Prostate gland (tissue), 2 donors: Measurements from ENCODE around the gene GNPDA1.

ENCODE experiments used
- CTCF ChIP-seq, 4 experiments: fragments of 200-600 bp in 2 of 4; fragments of 450-650 bp in 2 of 4; sonication (generic) in 2 of 4; IDR thresholded peaks; 1 replicate in 3 of 4; 2 replicates in 1 of 4; pipeline ENCODE4 v1.5.1; 2016 to 2019; ENCODE audit warnings: antibody characterized with exemption in 4 of 4, mild to moderate bottlenecking in 2 of 4, moderate library complexity in 2 of 4
- POLR2A ChIP-seq: fragments of 450-650 bp; IDR thresholded peaks from one replicate; pipeline ENCODE4 v1.6.1; 2016; ENCODE audit warnings: antibody characterized with exemption, mild to moderate bottlenecking

- TF ChIP-seq POLR2A (no peak), CTCF (IDR thresholded peaks at IDR 0.05) (no peak)
These were observed 47.8 kb downstream of the GNPDA1 start for GRCh38 chr5:141965071-141965470.
